Mammary epithelial cell (primary cell): ENCODE measurements around the gene UGGT1.

Experiments used
- CTCF ChIP-seq, 2 donors: IDR thresholded peaks in 1 of 2; conservative IDR thresholded peaks in 1 of 2; 2 replicates each; pipeline ENCODE4 v1.5.1; 2011 to 2012; ENCODE audit warnings: inconsistent platforms in 2 of 2, low read length in 2 of 2, mild to moderate bottlenecking in 2 of 2, control low read depth in 1 of 2, low read depth in 1 of 2; ENCODE audit not compliant: insufficient read depth in 1 of 2; ENCODE audit errors: extremely low read depth in 1 of 2
- EZH2 ChIP-seq: IDR thresholded peaks from 2 replicates; pipeline ENCODE4 v1.6.1; 2012; ENCODE audit warnings: low read length, inconsistent platforms, borderline replicate concordance

GRCh38 chr2:128109243-128109642 is 18.2 kb downstream of the UGGT1 start:
- TF ChIP-seq CTCF (conservative IDR thresholded peaks at IDR 0.05 in 1 of 2, IDR thresholded peaks at IDR 0.05 in 1 of 2; ENCODE audit: extremely low read depth in 1 of 2, insufficient read depth in 1 of 2, low read depth in 1 of 2, low read length in 2 of 2) (no peak), EZH2 (no peak)
